Fibroblast of mammary gland (primary cell): ENCODE measurements around the gene GCLM.
A peak's percentile ranks its signal among the peaks of the same experiment; 100 is the strongest.

ENCODE experiments used
- DNase-seq: peaks from one replicate; pipeline ENCODE4 v3.0.0-alpha.2; 2010; ENCODE audit warnings: low read depth
- H3K4me3 ChIP-seq: 2 replicates; pipeline ENCODE4 v1.5.1; 2011; ENCODE audit warnings: low read depth, mild to moderate bottlenecking, low read length, moderate library complexity; ENCODE audit not compliant: control insufficient read depth
- TF ChIP-seq, protein P1 (sequence below): conservative IDR thresholded peaks from 2 replicates; pipeline ENCODE4 v1.5.1; 2011; ENCODE audit warnings: low read depth, low read length, inconsistent platforms; ENCODE audit not compliant: control insufficient read depth, insufficient read depth

Gene GCLM

DNA sequence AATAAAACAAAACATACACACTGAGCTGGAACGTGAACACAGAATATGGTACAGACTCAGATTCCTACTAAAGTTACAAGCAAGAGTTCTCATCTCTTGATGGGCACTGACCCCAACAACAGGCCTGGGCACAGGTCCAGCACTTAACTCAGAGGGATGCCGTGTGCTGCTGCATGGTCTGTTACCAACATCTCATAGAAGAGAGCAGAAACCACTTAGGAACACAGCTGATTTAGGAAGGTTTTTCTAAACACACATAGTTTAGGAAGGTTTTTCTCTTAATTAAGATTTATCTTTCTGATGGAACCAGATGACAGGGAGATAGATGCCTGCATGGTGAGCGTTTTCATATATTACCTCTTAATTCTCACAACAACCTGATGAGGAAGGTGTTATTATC is 1.5 kb downstream of the GCLM start:
- peak overlapping the region; percentile 72 for H3K4me3 ChIP-seq
- TF ChIP-seq, protein P1, sequence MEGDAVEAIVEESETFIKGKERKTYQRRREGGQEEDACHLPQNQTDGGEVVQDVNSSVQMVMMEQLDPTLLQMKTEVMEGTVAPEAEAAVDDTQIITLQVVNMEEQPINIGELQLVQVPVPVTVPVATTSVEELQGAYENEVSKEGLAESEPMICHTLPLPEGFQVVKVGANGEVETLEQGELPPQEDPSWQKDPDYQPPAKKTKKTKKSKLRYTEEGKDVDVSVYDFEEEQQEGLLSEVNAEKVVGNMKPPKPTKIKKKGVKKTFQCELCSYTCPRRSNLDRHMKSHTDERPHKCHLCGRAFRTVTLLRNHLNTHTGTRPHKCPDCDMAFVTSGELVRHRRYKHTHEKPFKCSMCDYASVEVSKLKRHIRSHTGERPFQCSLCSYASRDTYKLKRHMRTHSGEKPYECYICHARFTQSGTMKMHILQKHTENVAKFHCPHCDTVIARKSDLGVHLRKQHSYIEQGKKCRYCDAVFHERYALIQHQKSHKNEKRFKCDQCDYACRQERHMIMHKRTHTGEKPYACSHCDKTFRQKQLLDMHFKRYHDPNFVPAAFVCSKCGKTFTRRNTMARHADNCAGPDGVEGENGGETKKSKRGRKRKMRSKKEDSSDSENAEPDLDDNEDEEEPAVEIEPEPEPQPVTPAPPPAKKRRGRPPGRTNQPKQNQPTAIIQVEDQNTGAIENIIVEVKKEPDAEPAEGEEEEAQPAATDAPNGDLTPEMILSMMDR: no peak
- DNase-seq: peak; percentile 69

DNA sequence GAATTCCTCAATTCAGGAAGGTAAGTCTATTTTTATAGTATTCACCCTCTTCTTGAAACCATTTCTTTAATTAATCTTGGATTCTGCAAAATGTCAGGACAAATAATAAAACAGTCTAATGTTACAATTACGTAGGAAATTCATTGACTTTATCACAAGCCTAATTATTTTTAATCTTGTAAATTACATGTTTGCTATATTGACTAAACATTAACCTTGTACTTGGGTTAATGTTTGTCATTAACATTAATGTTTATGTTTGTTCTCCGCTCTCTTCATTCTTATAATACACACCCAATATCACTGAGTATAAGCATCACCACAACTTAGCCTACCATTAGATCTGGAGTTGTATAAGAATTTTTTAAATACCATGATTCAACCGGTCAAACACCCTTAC is 2.8 kb downstream of the GCLM start:
- no peak overlapping the region for H3K4me3 ChIP-seq
- TF ChIP-seq, protein P1: no peak

DNA sequence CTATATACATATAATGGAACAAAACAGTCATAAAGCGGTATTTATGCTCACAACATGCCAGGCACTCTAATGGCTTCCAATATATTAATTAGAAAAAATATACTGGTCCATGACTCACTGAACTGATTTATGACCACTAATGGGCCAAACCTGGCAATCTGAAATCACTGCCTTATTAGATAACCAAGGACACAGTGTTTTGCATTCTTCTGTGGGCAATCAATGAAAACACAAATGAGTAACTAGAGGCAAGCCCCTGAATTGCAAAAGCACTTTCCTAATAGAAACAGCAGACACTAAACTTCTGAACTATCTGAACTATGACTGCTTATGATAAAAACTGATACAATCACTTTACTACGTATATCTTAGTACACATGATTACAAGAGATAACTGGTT is 3.5 kb downstream of the GCLM start:
- DNase-seq: peak; percentile 74
- TF ChIP-seq, protein P1: no peak
- H3K4me3 ChIP-seq: no peak overlapping the region

More for the DNA sequence above, 2.8 kb downstream of the GCLM start:
- no peak for DNase-seq

DNA sequence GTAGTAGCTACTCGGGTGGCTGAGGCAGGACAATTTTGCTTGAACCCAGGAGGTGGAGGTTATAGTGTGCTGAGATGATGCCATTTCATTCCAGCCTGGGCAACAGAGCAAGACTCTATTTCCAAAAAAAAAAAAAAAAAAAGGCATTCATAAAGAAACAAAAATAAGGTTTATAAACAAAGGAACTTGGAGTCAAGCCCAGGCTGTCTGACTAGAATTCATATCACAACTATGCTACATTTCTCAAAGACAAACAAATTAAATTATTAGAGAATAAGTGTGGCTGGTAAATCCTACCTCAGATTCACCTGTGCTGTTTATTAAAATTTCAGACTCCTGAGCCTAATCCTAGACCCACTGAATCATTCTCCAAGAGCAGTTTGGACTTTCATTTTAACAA is 4.2 kb downstream of the GCLM start:
- no peak for DNase-seq
- no peak overlapping the region for H3K4me3 ChIP-seq

DNA sequence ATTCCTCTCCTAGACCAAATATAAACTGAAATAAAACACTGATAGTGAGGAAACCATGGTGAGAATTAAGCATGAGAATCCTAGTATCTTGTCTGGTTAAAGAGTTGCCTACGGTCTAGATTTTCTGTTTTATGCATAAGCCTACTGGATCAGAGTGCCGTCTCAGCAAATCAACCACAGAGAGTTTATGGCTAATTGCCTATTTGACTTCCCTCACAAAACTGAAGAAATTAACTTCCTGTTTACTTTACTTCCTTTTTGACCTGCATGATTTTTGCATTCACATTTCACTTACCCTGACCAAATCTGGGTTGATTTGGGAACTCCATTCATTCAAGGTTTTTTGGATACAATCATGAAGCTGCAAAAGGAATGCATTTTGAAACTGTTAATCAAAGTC is 5.0 kb downstream of the GCLM start:
- TF ChIP-seq, protein P1: no peak
- no peak overlapping the region for H3K4me3 ChIP-seq
- DNase-seq: no peak

More for the DNA sequence above, 4.2 kb downstream of the GCLM start:
- TF ChIP-seq, protein P1: no peak

DNA sequence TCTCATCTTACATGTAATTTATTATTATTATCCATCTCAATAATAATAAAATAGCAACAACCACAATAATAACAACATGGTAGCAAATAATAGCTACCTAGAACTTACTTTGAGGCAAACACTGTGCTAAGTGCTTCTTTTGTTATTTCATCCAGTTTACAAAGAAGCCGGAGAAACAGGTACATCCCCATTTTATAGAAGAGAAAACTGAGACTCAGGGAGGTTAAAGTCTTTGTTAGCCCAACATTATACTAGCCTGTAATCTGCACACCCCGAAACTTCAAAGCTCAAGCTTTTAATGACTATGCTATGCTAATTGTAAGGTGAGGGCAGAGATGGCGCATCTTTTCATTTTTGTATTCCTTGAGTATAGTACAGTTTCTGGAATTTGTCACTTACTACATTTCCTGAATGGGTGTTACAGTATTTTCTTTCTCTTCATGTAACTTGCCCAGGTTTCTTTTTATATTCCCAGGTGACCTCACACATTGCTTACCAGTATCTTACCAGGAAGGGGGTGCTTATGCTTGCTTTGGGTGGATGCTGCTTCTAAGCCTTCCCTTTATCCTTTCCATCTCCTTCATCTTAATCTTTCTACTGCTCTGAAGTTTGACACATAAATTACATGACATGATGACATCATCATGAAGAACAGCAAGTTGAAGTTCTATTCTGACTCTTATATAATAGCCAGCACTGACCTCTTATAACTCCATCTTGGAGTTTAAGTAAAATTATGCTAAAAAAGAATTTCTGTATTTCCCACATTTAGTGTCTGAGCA is 8.3 kb downstream of the GCLM start:
- no peak for DNase-seq
- TF ChIP-seq, protein P1: no peak
- H3K4me3 ChIP-seq: no peak overlapping the region
